Natural killer cell (primary cell): ENCODE measurements around the gene UFD1. TPM values are rescaled to one million over a fixed set of nuclear protein-coding genes. Genes with fewer than 3 reads are reported as not detected.

Experiments
- ATAC-seq, 3 donors: fragments of 150-1000 bp in 2 of 3; fragments of 200-7000 bp in 1 of 3; cut with Tn5 transposase; 1 replicate in 1 of 3; 2 replicates in 2 of 3; pipeline ENCODE4 v1.10.0; 2021; ENCODE audit warnings: mild to moderate bottlenecking in 2 of 3, moderate library complexity in 2 of 3
- DNase-seq, 2 donors: peaks; one replicate each; pipeline versions ENCODE4 v3.0.0 to v3.0.0-alpha.2; 2013 to 2021; ENCODE audit warnings: mixed read lengths in 1 of 2
- H3K27ac ChIP-seq: one replicate; pipeline ENCODE4 v1.5.1; 2013; ENCODE audit warnings: mild to moderate bottlenecking, low read length
- H3K27me3 ChIP-seq: one replicate; pipeline ENCODE4 v1.6.1; 2013; ENCODE audit warnings: low read length; ENCODE audit not compliant: control insufficient read depth, insufficient read depth
- H3K36me3 ChIP-seq: one replicate; pipeline ENCODE4 v1.6.1; 2013; ENCODE audit warnings: low read length; ENCODE audit not compliant: control insufficient read depth, insufficient read depth
- H3K4me1 ChIP-seq: one replicate; pipeline ENCODE4 v1.6.1; 2013; ENCODE audit warnings: low read length; ENCODE audit not compliant: control insufficient read depth, insufficient read depth
- H3K4me3 ChIP-seq: one replicate; pipeline ENCODE4 v1.5.1; 2013; ENCODE audit warnings: low read length
- H3K9me3 ChIP-seq: one replicate; pipeline ENCODE4 v1.6.1; 2013; ENCODE audit warnings: low read length; ENCODE audit not compliant: control insufficient read depth, insufficient read depth
- H3K27ac Mint-ChIP-seq, 2 donors: one replicate each; pipeline ENCODE4 v1.8.0; 2022; ENCODE audit warnings: mild to moderate bottlenecking in 2 of 2, mixed read lengths in 2 of 2, moderate library complexity in 1 of 2
- H3K27me3 Mint-ChIP-seq, 2 donors: one replicate each; pipeline ENCODE4 v1.8.0; 2022; ENCODE audit warnings: low read depth in 2 of 2, mixed read lengths in 2 of 2
- H3K36me3 Mint-ChIP-seq: one replicate; pipeline ENCODE4 v1.8.0; 2022; ENCODE audit warnings: mixed read lengths
- H3K4me1 Mint-ChIP-seq, 2 donors: one replicate each; pipeline ENCODE4 v1.8.0; 2022; ENCODE audit warnings: mixed read lengths in 2 of 2
- H3K4me3 Mint-ChIP-seq: one replicate; pipeline ENCODE4 v1.8.0; 2022; ENCODE audit warnings: mild to moderate bottlenecking, moderate library complexity, mixed read lengths
- H3K9me3 Mint-ChIP-seq, 2 donors: one replicate each; pipeline ENCODE4 v1.8.0; 2022; ENCODE audit warnings: mixed read lengths in 2 of 2
- WGBS: methylation state at CpG from one replicate; pipeline ENCODE4 v1.1.7; 2013; ENCODE audit warnings: missing lambda C conversion rate; ENCODE audit not compliant: insufficient coverage; 5-methylcytosine and 5-hydroxymethylcytosine counted together
- intact Hi-C: fragments of 100-400 bp; cut with micrococcal nuclease; formaldehyde crosslinking; loops from one replicate; pipeline ENCODE4 v1.14.2; 2022
- total RNA-seq, 4 donors: library from RNA; stranded (reverse); fragments of 120-200 nt in 1 of 4; gene quantifications; one replicate each; pipeline versions ENCODE4 v1.2.3 to v1.2.4, GENCODE V29; 2013 to 2022
- TF ChIP-seq, protein P1 (sequence below): fragments of 200-600 bp; IDR thresholded peaks from one replicate; pipeline ENCODE4 v1.8.0; 2022; ENCODE audit warnings: antibody characterized with exemption

Gene UFD1
- total RNA-seq, 3 donors from 2014 or later (not counting 1 experiment from before 2014, with no cell fraction given): 73.8 to 101 (median 77.8) TPM

DNA sequence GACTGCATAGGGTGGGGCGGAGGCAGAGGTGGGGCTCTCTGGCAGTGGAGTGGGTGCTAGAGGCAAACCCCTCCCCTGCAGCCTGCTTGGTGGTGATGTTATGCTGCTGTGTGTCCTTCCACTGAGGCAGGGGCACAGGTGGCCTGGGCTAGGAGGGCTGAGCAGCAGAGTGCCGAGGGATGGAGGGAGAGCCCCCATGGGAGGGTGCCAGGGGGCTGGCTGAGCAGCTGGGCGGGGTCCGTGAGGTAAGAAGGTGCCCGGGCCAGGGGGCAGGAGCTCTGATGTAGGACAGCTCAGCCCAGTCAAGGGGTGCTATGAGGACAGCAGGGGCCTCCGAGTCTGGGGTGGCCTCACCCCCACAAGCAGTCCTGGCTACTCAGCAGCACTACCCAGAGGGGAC is 41.0 kb upstream of the UFD1 start:
- Mint-ChIP-seq H3K27ac (no peak overlapping the region), H3K4me1 (peaks cover 0 to 5% of the 10 kb centered on the region in 2 donors), H3K4me3 (no peak overlapping the region), H3K9me3 (no peaks in the 10 kb centered on the region), H3K36me3 (no peaks in the 10 kb centered on the region), H3K27me3 (peaks cover 0 to 8% of the 10 kb centered on the region in 2 donors)
- DNase-seq: no peak
- WGBS: 95% methylated on average over 6 of the region's 6 CpGs
- no peak overlapping the region for H3K4me3 ChIP-seq
- H3K9me3 ChIP-seq: no peaks in the 10 kb centered on the region
- H3K36me3 ChIP-seq: no peaks in the 10 kb centered on the region
- peaks cover 7% of the 10 kb centered on the region for H3K27me3 ChIP-seq
- H3K4me1 ChIP-seq: peaks cover 5% of the 10 kb centered on the region
- TF ChIP-seq, protein P1, sequence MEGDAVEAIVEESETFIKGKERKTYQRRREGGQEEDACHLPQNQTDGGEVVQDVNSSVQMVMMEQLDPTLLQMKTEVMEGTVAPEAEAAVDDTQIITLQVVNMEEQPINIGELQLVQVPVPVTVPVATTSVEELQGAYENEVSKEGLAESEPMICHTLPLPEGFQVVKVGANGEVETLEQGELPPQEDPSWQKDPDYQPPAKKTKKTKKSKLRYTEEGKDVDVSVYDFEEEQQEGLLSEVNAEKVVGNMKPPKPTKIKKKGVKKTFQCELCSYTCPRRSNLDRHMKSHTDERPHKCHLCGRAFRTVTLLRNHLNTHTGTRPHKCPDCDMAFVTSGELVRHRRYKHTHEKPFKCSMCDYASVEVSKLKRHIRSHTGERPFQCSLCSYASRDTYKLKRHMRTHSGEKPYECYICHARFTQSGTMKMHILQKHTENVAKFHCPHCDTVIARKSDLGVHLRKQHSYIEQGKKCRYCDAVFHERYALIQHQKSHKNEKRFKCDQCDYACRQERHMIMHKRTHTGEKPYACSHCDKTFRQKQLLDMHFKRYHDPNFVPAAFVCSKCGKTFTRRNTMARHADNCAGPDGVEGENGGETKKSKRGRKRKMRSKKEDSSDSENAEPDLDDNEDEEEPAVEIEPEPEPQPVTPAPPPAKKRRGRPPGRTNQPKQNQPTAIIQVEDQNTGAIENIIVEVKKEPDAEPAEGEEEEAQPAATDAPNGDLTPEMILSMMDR: no peak
- intact Hi-C loops: no loop called here
- no peak for ATAC-seq
- no peak overlapping the region for H3K27ac ChIP-seq

DNA sequence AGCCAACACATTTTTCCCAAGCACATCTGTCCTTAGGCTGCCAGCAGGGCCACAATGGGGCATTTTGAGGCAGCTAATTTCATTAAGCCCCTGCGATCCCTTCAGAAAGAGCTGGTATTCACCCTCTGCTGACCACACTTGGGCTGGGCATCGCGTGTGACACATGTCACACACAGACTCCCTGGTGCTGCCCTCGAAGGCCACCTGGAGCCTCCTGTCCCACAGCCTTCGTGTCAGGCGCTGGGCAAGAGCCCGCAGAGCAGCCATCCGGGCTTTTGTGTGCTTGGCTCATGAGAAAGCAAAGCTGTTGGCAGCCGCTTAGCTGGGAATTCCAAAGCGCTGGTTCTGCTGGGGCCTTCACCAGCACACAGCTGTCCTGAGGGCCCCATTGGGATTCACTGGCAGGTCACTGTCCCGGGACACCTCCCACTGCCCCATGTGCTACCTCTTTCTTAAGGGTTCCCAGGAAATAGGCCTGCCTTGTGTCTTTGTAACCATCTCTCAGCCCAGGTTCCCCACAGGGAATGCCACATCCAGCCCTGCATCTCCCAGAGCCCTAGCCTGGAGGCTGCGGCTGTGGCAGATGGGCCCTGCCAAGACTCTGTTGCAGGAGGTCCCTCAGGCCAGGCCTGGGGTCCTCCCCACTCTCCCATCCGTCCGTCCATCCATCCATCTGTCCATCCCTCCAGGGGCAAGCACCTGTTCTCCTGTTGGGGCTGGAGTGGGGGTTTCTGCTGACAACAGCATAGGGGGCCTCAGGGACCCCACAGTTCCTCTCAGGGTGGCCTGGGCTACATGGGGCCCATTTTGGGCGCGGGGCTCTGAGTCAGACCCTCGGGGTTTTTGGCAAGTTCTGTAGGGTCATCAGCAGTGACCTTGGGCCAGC is 40.3 kb upstream of the UFD1 start:
- no peaks in the 10 kb centered on the region for H3K36me3 ChIP-seq
- intact Hi-C loops: no loop called here
- DNase-seq (no peak), ATAC-seq (no peak)
- no peak overlapping the region for H3K27ac ChIP-seq
- no peaks in the 10 kb centered on the region for H3K36me3 Mint-ChIP-seq
- H3K27me3 Mint-ChIP-seq: peaks cover 0 to 3% of the 10 kb centered on the region in 2 donors
- H3K4me3 Mint-ChIP-seq: no peak overlapping the region
- no peak overlapping the region for H3K4me3 ChIP-seq
- H3K4me1 ChIP-seq: no peaks in the 10 kb centered on the region
- no peaks in the 10 kb centered on the region for H3K4me1 Mint-ChIP-seq
- WGBS: 95% methylated on average over 15 of the region's 17 CpGs
- H3K9me3 ChIP-seq: no peaks in the 10 kb centered on the region
- H3K9me3 Mint-ChIP-seq: no peaks in the 10 kb centered on the region
- no peak overlapping the region for H3K27ac Mint-ChIP-seq
- H3K27me3 ChIP-seq: peaks cover 4% of the 10 kb centered on the region
- TF ChIP-seq, protein P1: no peak

- H3K4me3 ChIP-seq: no peak overlapping the region
- DNase-seq: no peak
- no peak overlapping the region for H3K27ac ChIP-seq
- H3K4me1 ChIP-seq: no peaks in the 10 kb centered on the region
- no peak overlapping the region for H3K4me3 Mint-ChIP-seq
- TF ChIP-seq, protein P1: no peak
- H3K4me1 Mint-ChIP-seq: no peaks in the 10 kb centered on the region
- no peak overlapping the region for H3K27ac Mint-ChIP-seq
- no peaks in the 10 kb centered on the region for H3K9me3 ChIP-seq
- H3K36me3 Mint-ChIP-seq: no peaks in the 10 kb centered on the region
- WGBS: 96% methylated on average over 10 of the region's 10 CpGs
- ATAC-seq: no peak
- H3K27me3 ChIP-seq: peaks cover 2% of the 10 kb centered on the region
- H3K36me3 ChIP-seq: no peaks in the 10 kb centered on the region
- peaks cover 0 to 3% of the 10 kb centered on the region in 2 donors for H3K27me3 Mint-ChIP-seq
- intact Hi-C loops: no loop called here
- no peaks in the 10 kb centered on the region for H3K9me3 Mint-ChIP-seq
Observed at GRCh38 chr22:19518635-19519034, 39.6 kb upstream of the UFD1 start.
